ENCODE data around the gene IL4I1. TPM values are rescaled to one million over a fixed set of nuclear protein-coding genes. Genes with fewer than 3 reads are reported as not detected.

IL4I1 gene
- total RNA-seq, 1 experiment from 2014 or later = 0.61 TPM

- H3K27me3 Mint-ChIP-seq (ENCODE audit: low read depth) = peaks cover 1% of the 10 kb centered on the region; the same call in 1 of the 2 replicates
- Histone ChIP-seq H2AFZ (ENCODE audit: low read length) (no peak overlapping the region), H2AK5ac (ENCODE audit: insufficient read length, low read length) (no peak overlapping the region), H4K5ac (ENCODE audit: insufficient read length, low read depth, low read length) (no peak overlapping the region), H4K91ac (ENCODE audit: insufficient read length, low read depth, low read length) (no peak overlapping the region), H3K9me3 (ENCODE audit: control insufficient read depth, low read depth, low read length) (no peaks in the 10 kb centered on the region), H3K23me2 (ENCODE audit: insufficient read length, low read depth, low read length, poor library complexity, severe bottlenecking) (peaks cover 11% of the 10 kb centered on the region), H3K23ac (ENCODE audit: insufficient read length, low read depth, low read length) (no peak overlapping the region), H2BK20ac (ENCODE audit: low read depth, low read length, poor library complexity, severe bottlenecking) (no peak overlapping the region), H3K4me2 (ENCODE audit: insufficient read depth, insufficient read length, low read length) (no peak overlapping the region), H2BK5ac (ENCODE audit: insufficient read length, low read length) (no peak overlapping the region), H3K27me3 (ENCODE audit: insufficient read depth, low read length) (no peaks in the 10 kb centered on the region), H2BK15ac (ENCODE audit: low read depth, low read length) (no peak overlapping the region), H2BK12ac (ENCODE audit: insufficient read length, low read depth, low read length) (no peak overlapping the region), H3K14ac (ENCODE audit: insufficient read depth, low read length) (no peak overlapping the region), H4K8ac (replicated peaks; ENCODE audit: insufficient read length, low read depth, low read length) (no peak overlapping the region), H3K4me1 (ENCODE audit: insufficient read depth, low read length) (no peaks in the 10 kb centered on the region), H3T11ph (ENCODE audit: low read length) (no peak overlapping the region), H4K20me1 (ENCODE audit: control insufficient read depth, insufficient read depth, insufficient read length) (no peaks in the 10 kb centered on the region), H3K4ac (ENCODE audit: low read depth, low read length) (no peak overlapping the region), H3K56ac (ENCODE audit: insufficient read length, low read depth, low read length) (no peak overlapping the region), H3K27ac (ENCODE audit: insufficient read length, low read depth, low read length) (no peak overlapping the region), H3K9ac (ENCODE audit: extremely low read depth, insufficient read length, low read length) (no peak overlapping the region), H2BK120ac (ENCODE audit: low read depth, low read length, poor library complexity, severe bottlenecking) (no peak overlapping the region), H3K18ac (ENCODE audit: insufficient read length, low read depth, low read length) (no peak overlapping the region), H3K79me2 (ENCODE audit: insufficient read depth, low read length) (no peaks in the 10 kb centered on the region; the same call in 1 of the 2 replicates), H3K79me1 (ENCODE audit: insufficient read depth, low read depth, low read length, poor library complexity, severe bottlenecking) (peaks cover 5% of the 10 kb centered on the region)
- H3K4me1 Mint-ChIP-seq = peaks cover 23 to 42% of the 10 kb centered on the region in 2 experiments
- no peak for TF ChIP-seq CTCF (conservative IDR thresholded peaks at IDR 0.05)
- DNase-seq = no peak
- H3K4me3 Mint-ChIP-seq = peak overlapping the region; percentile 95 to 98; a peak in 4 of 5 replicates
- H3K9me3 Mint-ChIP-seq = peaks cover 0 to 4% of the 10 kb centered on the region in 2 experiments; a peak in 1 of 5 replicates
- peaks cover 26 to 54% (median 43%) of the 10 kb centered on the region in 3 experiments for H3K36me3 Mint-ChIP-seq (ENCODE audit: insufficient read depth in 1 of 3, low read depth in 3 of 3)
- no CpG with 5 or more reads among the region's 13 CpGs for WGBS (ENCODE audit: extremely low coverage, insufficient read length, low lambda C conversion rate)
- H3K27ac Mint-ChIP-seq = peak overlapping the region in 2 of 3 experiments; percentile 46 to 91; a peak in 2 of 7 replicates
Observed at GRCh38 chr19:49864890-49865289, 31.8 kb downstream of the IL4I1 start.

Data from H9 (cell line).